ENCODE data around the gene NTRK2. TPM values are rescaled to one million over a fixed set of nuclear protein-coding genes. Genes with fewer than 3 reads are reported as not detected.

The NTRK2 gene
- polyA plus RNA-seq, 1 donor (not counting 4 experiments of a cell fraction or from before 2014, with no cell fraction given) = 0.08 TPM

DNA sequence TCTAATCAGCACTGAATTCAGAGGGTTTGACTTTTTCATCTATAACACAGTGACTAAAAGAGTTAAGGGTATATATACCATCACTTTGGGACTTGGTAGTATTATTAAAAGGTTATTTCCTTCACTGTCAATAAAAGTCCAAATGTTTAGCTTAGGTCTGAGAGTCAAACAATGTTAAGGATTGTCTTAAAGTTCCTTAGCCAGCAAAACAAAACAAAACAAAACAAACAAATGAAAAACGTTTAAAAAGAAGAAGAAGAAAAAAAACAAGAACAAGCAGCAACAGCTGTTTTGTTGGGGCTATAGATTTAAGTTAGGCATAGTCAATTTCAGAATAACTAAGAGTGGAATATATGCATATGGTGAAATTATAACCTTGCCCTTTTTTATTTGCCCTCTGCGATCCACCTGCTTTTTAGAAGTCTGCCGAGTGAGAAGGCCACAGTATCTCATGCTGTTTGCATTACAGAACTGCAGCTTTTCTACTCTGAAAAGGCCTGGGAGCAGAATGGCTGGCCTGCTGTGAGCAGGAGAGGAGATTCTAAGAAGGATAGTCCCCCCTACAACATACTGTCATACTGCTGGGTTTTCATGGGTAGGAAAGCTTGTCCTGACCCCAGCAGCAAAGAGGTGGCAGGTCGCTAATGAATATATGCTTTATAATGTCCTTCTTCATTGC is 141.7 kb downstream of the NTRK2 start:
- Histone ChIP-seq H3K36me3 (ENCODE audit: control insufficient read depth in 2 of 2, extremely low read depth in 1 of 2, insufficient read depth in 2 of 2, low read length in 2 of 2) (no peaks in the 10 kb centered on the region), H3K4me2 (ENCODE audit: control insufficient read depth, extremely low read depth, insufficient read depth, low read depth, low read length) (no peak overlapping the region), H3K9me3 (ENCODE audit: control insufficient read depth, low read depth, low read length) (no peaks in the 10 kb centered on the region), H3K9me1 (ENCODE audit: control insufficient read depth, extremely low read depth, insufficient read depth, low read length) (no peaks in the 10 kb centered on the region), H3K79me2 (ENCODE audit: control insufficient read depth, insufficient read depth, low read length) (no peaks in the 10 kb centered on the region), H2AFZ (ENCODE audit: control insufficient read depth, low read length) (no peak overlapping the region), H3K4me3 (ENCODE audit: control insufficient read depth in 2 of 3, extremely low read depth in 1 of 3, insufficient read depth in 2 of 3, low read depth in 1 of 3, low read length in 3 of 3) (no peak overlapping the region), H3K27ac (ENCODE audit: control insufficient read depth, insufficient read depth, low read length) (no peak overlapping the region), H3K9ac (ENCODE audit: control insufficient read depth, extremely low read depth, insufficient read depth, low read length) (no peak overlapping the region), H4K20me1 (ENCODE audit: control insufficient read depth, extremely low read depth, insufficient read depth, low read length) (no peaks in the 10 kb centered on the region), H3K4me1 (ENCODE audit: control insufficient read depth, extremely low read depth, insufficient read depth, low read length) (no peaks in the 10 kb centered on the region), H3K27me3 (ENCODE audit: control insufficient read depth, extremely low read depth, insufficient read depth, low read length) (no peaks in the 10 kb centered on the region)
- TF ChIP-seq CTCF (optimal IDR thresholded peaks at IDR 0.05 in 1 of 3, IDR thresholded peaks at IDR 0.05 in 1 of 3, conservative IDR thresholded peaks at IDR 0.05 in 1 of 3; ENCODE audit: extremely low read depth in 1 of 3, insufficient read depth in 2 of 3, low read length in 3 of 3) = no peak
- no peak for TF ChIP-seq EZH2 (IDR thresholded peaks at IDR 0.05; ENCODE audit: low read length)
- FAIRE-seq = no peak
- DNase-seq (ENCODE audit: low read depth, low spot score) = no peak
- dilution Hi-C loops (cut with MboI; ENCODE audit: extremely low pct_ligation_motif_present, low sequenced_read_pairs) = no loop called here

DNA sequence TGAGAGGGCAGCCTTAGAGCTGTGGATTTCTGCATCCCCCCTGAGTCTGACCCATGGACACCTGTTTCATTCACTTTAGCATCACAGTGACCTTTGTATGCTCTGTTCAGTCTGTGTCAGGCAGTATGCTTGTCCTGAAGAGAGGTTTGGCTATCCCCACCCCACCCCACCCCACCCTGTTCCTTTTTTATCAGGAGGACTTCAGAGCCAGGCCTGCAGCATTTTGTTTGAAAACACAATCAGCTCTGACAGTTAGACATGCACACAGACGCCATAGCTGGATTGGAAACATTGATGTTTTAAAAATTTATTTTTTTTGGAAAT is 142.2 kb downstream of the NTRK2 start:
- H3K4me1 ChIP-seq (ENCODE audit: control insufficient read depth, extremely low read depth, insufficient read depth, low read length) = no peaks in the 10 kb centered on the region
- H4K20me1 ChIP-seq (ENCODE audit: control insufficient read depth, extremely low read depth, insufficient read depth, low read length) = no peaks in the 10 kb centered on the region
- dilution Hi-C loops (cut with MboI; ENCODE audit: extremely low pct_ligation_motif_present, low sequenced_read_pairs) = no loop called here
- no peaks in the 10 kb centered on the region for H3K9me1 ChIP-seq (ENCODE audit: control insufficient read depth, extremely low read depth, insufficient read depth, low read length)
- no peak for FAIRE-seq
- H3K36me3 ChIP-seq (ENCODE audit: control insufficient read depth in 2 of 2, extremely low read depth in 1 of 2, insufficient read depth in 2 of 2, low read length in 2 of 2) = no peaks in the 10 kb centered on the region
- no peak for TF ChIP-seq CTCF (optimal IDR thresholded peaks at IDR 0.05 in 1 of 3, IDR thresholded peaks at IDR 0.05 in 1 of 3, conservative IDR thresholded peaks at IDR 0.05 in 1 of 3; ENCODE audit: extremely low read depth in 1 of 3, insufficient read depth in 2 of 3, low read length in 3 of 3)
- no peak overlapping the region for H2AFZ ChIP-seq (ENCODE audit: control insufficient read depth, low read length)
- H3K27ac ChIP-seq (ENCODE audit: control insufficient read depth, insufficient read depth, low read length) = no peak overlapping the region
- no peak overlapping the region for H3K4me2 ChIP-seq (ENCODE audit: control insufficient read depth, extremely low read depth, insufficient read depth, low read depth, low read length)
- H3K9ac ChIP-seq (ENCODE audit: control insufficient read depth, extremely low read depth, insufficient read depth, low read length) = no peak overlapping the region
- H3K9me3 ChIP-seq (ENCODE audit: control insufficient read depth, low read depth, low read length) = no peaks in the 10 kb centered on the region
- no peak overlapping the region for H3K4me3 ChIP-seq (ENCODE audit: control insufficient read depth in 2 of 3, extremely low read depth in 1 of 3, insufficient read depth in 2 of 3, low read depth in 1 of 3, low read length in 3 of 3)
- no peaks in the 10 kb centered on the region for H3K27me3 ChIP-seq (ENCODE audit: control insufficient read depth, extremely low read depth, insufficient read depth, low read length)
- no peak for DNase-seq (ENCODE audit: low read depth, low spot score)
- H3K79me2 ChIP-seq (ENCODE audit: control insufficient read depth, insufficient read depth, low read length) = no peaks in the 10 kb centered on the region
